HCT116 (cell line): ENCODE data around the gene C1orf21. TPM values are rescaled to one million over a fixed set of nuclear protein-coding genes. Genes with fewer than 3 reads are reported as not detected.

Source experiments
- ATAC-seq: fragments of 200-7000 bp; cut with Tn5 transposase; 2 replicates; pipeline ENCODE4 v1.9.1; 2020; ENCODE audit warnings: mild to moderate bottlenecking, moderate library complexity
- BruUV-seq: library from RNA; stranded (reverse); fragments of 400-500 nt; replicated peaks from 2 replicates; lab custom pipeline; 2021; lab: Mats Ljungman, UMichigan
- CTCF ChIA-PET: fragments of 300-600 bp; sonication (Branson Sonifier 250); formaldehyde crosslinking; loops from one replicate; lab custom pipeline; 2021; ENCODE audit warnings: antibody characterized with exemption; lab: Charles Lee
- POLR2A ChIA-PET: fragments of 300-600, 350-600 bp; sonication (Branson Sonifier 250); formaldehyde crosslinking; loops from one replicate; lab custom pipeline; 2021; ENCODE audit warnings: antibody characterized with exemption; lab: Charles Lee
- RAD21 ChIA-PET, 2 experiments: fragments of 300-600 bp; sonication (Branson Sonifier 250); formaldehyde crosslinking; loops; one replicate each; lab custom pipeline; 2023; ENCODE audit warnings: low total read pairs in 2 of 2; ENCODE audit not compliant: uncharacterized antibody in 2 of 2, unreplicated experiment in 2 of 2, low non-redundant PET in 1 of 2; lab: Charles Lee
- DNase-seq: peaks from one replicate; pipeline ENCODE4 v3.0.0-alpha.2; 2010; ENCODE audit warnings: low read depth, low spot score
- H2AFZ ChIP-seq: fragments of 200-600 bp; shearing (Covaris generic), sonication (generic); 2 replicates; pipeline ENCODE4 v1.6.1; 2017; ENCODE audit warnings: low read depth, mixed run types, mixed read lengths, antibody characterized with exemption, low read length; ENCODE audit not compliant: poor library complexity, severe bottlenecking
- H3K27ac ChIP-seq: 2 replicates; pipeline ENCODE4 v1.5.1; 2012; ENCODE audit warnings: low read depth, low read length
- H3K27me3 ChIP-seq: fragments of 200-600 bp; sonication (generic); 2 replicates; pipeline ENCODE4 v1.6.1; 2016; ENCODE audit warnings: mixed run types, low read length, mixed read lengths; ENCODE audit not compliant: insufficient read depth
- H3K36me3 ChIP-seq, 2 experiments: fragments of 200-500 bp in 1 of 2; fragments of 200-600 bp in 1 of 2; sonication (Bioruptor generic) in 1 of 2; sonication (generic) in 1 of 2; 2 replicates each; pipeline versions ENCODE4 v1.5.1 to v1.6.1; 2014 to 2016; ENCODE audit warnings: low read length in 2 of 2, inconsistent platforms in 1 of 2, mixed read lengths in 1 of 2, mixed run types in 1 of 2; ENCODE audit not compliant: insufficient read depth in 2 of 2, control insufficient read depth in 1 of 2
- H3K4me1 ChIP-seq, 2 experiments: fragments of 200-600 bp in 1 of 2; sonication (generic) in 1 of 2; 2 replicates each; pipeline versions ENCODE4 v1.5.1 to v1.6.1; 2012 to 2017; ENCODE audit warnings: low read length in 2 of 2, inconsistent platforms in 1 of 2, mild to moderate bottlenecking in 1 of 2, mixed read lengths in 1 of 2, mixed run types in 1 of 2, moderate library complexity in 1 of 2; ENCODE audit not compliant: insufficient read depth in 2 of 2, control insufficient read depth in 1 of 2
- H3K4me2 ChIP-seq: fragments of 200-600 bp; sonication (generic); 2 replicates; pipeline ENCODE4 v1.6.1; 2017; ENCODE audit warnings: mixed run types, low read length, mixed read lengths
- H3K4me3 ChIP-seq, 2 experiments: fragments of 200-600 bp in 1 of 2; sonication (generic) in 1 of 2; replicated peaks in 1 of 2; 2 replicates each; pipeline ENCODE4 v1.5.1; 2011 to 2016; ENCODE audit warnings: low read length in 2 of 2, control low read depth in 1 of 2, low read depth in 1 of 2, mild to moderate bottlenecking in 1 of 2, mixed read lengths in 1 of 2, mixed run types in 1 of 2
- H3K79me2 ChIP-seq: fragments of 200-600 bp; sonication (generic); 2 replicates; pipeline ENCODE4 v1.6.1; 2017; ENCODE audit warnings: mild to moderate bottlenecking, mixed run types, low read length, moderate library complexity, mixed read lengths; ENCODE audit not compliant: insufficient read depth
- H3K9ac ChIP-seq: fragments of 200-600 bp; sonication (generic); 2 replicates; pipeline ENCODE4 v1.6.1; 2016; ENCODE audit warnings: low read length, mixed read lengths
- H3K9me2 ChIP-seq: fragments of 200-600 bp; sonication (generic), shearing (Covaris generic); 2 replicates; pipeline ENCODE4 v1.6.1; 2017; ENCODE audit warnings: mixed run types, mild to moderate bottlenecking, moderate library complexity; ENCODE audit not compliant: insufficient read depth
- H3K9me3 ChIP-seq, 2 experiments: fragments of 200-500 bp in 1 of 2; fragments of 200-600 bp in 1 of 2; sonication (Bioruptor generic) in 1 of 2; sonication (generic) in 1 of 2; 2 replicates each; pipeline ENCODE4 v1.6.1; 2014 to 2017; ENCODE audit warnings: low read length in 2 of 2, mixed read lengths in 2 of 2, inconsistent platforms in 1 of 2, low read depth in 1 of 2, mild to moderate bottlenecking in 1 of 2, mixed run types in 1 of 2, moderate library complexity in 1 of 2; ENCODE audit not compliant: control insufficient read depth in 1 of 2, insufficient read depth in 1 of 2
- H4K20me1 ChIP-seq: fragments of 200-600 bp; sonication (generic), shearing (Covaris generic); 2 replicates; pipeline ENCODE4 v1.6.1; 2017; ENCODE audit warnings: mixed run types, mild to moderate bottlenecking, moderate library complexity; ENCODE audit not compliant: insufficient read depth
- CBX3 ChIP-seq: IDR thresholded peaks from 2 replicates; pipeline ENCODE4 v1.6.1; 2012; ENCODE audit warnings: low read depth
- CEBPB ChIP-seq: IDR thresholded peaks from 2 replicates; pipeline ENCODE4 v1.6.1; 2012; ENCODE audit warnings: low read depth
- CTCF ChIP-seq, 3 experiments: fragments of 200-600 bp in 1 of 3; sonication (generic) in 1 of 3; IDR thresholded peaks in 2 of 3; conservative IDR thresholded peaks in 1 of 3; 2 replicates each; pipeline ENCODE4 v1.5.1; 2012 to 2017; ENCODE audit warnings: low read depth in 2 of 3, low read length in 2 of 3, antibody characterized with exemption in 1 of 3, borderline replicate concordance in 1 of 3, control low read depth in 1 of 3, mild to moderate bottlenecking in 1 of 3, mixed read lengths in 1 of 3, mixed run types in 1 of 3, moderate library complexity in 1 of 3; ENCODE audit not compliant: insufficient read depth in 1 of 3
- EGR1 ChIP-seq: IDR thresholded peaks from 2 replicates; pipeline ENCODE4 v1.6.1; 2012; ENCODE audit warnings: low read depth
- ELF1 ChIP-seq: IDR thresholded peaks from 2 replicates; pipeline ENCODE4 v1.6.1; 2012; ENCODE audit warnings: low read depth, borderline replicate concordance
- EZH2 ChIP-seq: fragments of 200-600 bp; sonication (generic); IDR thresholded peaks from 2 replicates; pipeline ENCODE4 v1.6.1; 2017; ENCODE audit warnings: antibody characterized with exemption, mixed run types
- EZH2phosphoT487 ChIP-seq: fragments of 200-600 bp; IDR thresholded peaks from 2 replicates; pipeline ENCODE4 v1.6.1; 2018; ENCODE audit warnings: antibody characterized with exemption, borderline replicate concordance
- FOSL1 ChIP-seq: IDR thresholded peaks from 2 replicates; pipeline ENCODE4 v1.6.1; 2012; ENCODE audit warnings: low read depth
- POLR2A ChIP-seq: IDR thresholded peaks from 2 replicates; pipeline ENCODE4 v1.7.0; 2011; ENCODE audit warnings: borderline replicate concordance; ENCODE audit not compliant: insufficient read depth, insufficient read length; ENCODE audit errors: extremely low read depth
- POLR2AphosphoS5 ChIP-seq: IDR thresholded peaks from 2 replicates; pipeline ENCODE4 v1.6.1; 2011; ENCODE audit warnings: mild to moderate bottlenecking, low read depth, low read length, moderate library complexity
- RAD21 ChIP-seq: IDR thresholded peaks from 2 replicates; pipeline ENCODE4 v1.6.1; 2012; ENCODE audit warnings: low read depth, mild to moderate bottlenecking
- SIN3A ChIP-seq: IDR thresholded peaks from 2 replicates; pipeline ENCODE4 v1.6.1; 2012; ENCODE audit warnings: low read depth
- SP1 ChIP-seq: IDR thresholded peaks from 2 replicates; pipeline ENCODE4 v1.6.1; 2012; ENCODE audit warnings: low read depth
- SRF ChIP-seq: IDR thresholded peaks from 2 replicates; pipeline ENCODE4 v1.6.1; 2012; ENCODE audit warnings: low read depth
- TCF7L2 ChIP-seq: IDR thresholded peaks from 2 replicates; pipeline ENCODE4 v1.7.0; 2011; ENCODE audit warnings: borderline replicate concordance, inconsistent platforms; ENCODE audit not compliant: insufficient read depth, insufficient read length; ENCODE audit errors: extremely low read depth
- YY1 ChIP-seq: IDR thresholded peaks from 2 replicates; pipeline ENCODE4 v1.6.1; 2011; ENCODE audit warnings: low read length, low read depth, moderate library complexity, mild to moderate bottlenecking; ENCODE audit not compliant: insufficient replicate concordance; ENCODE audit errors: extremely low read depth
- ZBTB33 ChIP-seq: IDR thresholded peaks from 2 replicates; pipeline ENCODE4 v1.6.1; 2011; ENCODE audit warnings: mild to moderate bottlenecking, low read length, moderate library complexity; ENCODE audit not compliant: insufficient replicate concordance; ENCODE audit errors: extremely low read depth
- ZFX ChIP-seq: fragments of 450-650 bp; IDR thresholded peaks from 2 replicates; pipeline ENCODE4 v1.6.1; 2017
- ZNF274 ChIP-seq: fragments of 200-500 bp; sonication (Bioruptor generic); IDR thresholded peaks from 2 replicates; pipeline ENCODE4 v1.6.1; 2014; ENCODE audit warnings: mild to moderate bottlenecking, low read depth, low read length, inconsistent platforms
- intact Hi-C: fragments of 100-400 bp; cut with micrococcal nuclease; formaldehyde crosslinking; loops from 2 replicates; pipeline ENCODE4 v1.10.0; 2022
- total RNA-seq: library from RNA; stranded (reverse); gene quantifications from one replicate; pipeline ENCODE4 v1.2.1, GENCODE V29; 2021; ENCODE audit not compliant: unreplicated experiment
- TF ChIP-seq, protein P1 (sequence below): IDR thresholded peaks from 2 replicates; pipeline ENCODE4 v1.6.1; 2012

C1orf21 gene
- total RNA-seq, 1 experiment from 2014 or later = 8.9 TPM

DNA sequence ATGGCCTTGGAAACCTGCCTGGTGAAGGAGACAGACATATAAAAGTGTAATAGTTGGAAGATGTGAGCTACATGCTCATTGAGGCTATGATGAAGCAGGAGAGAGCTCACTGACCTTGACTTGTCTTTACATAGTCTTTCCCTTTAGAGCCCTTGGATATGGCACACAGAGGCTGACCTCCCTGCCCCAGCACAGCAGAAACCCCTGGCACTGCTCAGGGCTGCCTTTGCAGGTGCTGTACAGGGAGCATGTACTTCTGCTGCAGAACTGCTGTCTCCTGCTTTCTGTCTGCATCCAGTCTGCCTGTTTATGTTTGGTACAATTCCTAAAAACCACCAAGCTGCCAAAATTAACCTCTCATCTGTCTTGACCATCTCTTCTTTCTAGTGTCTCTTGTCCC lies 80.5 kb downstream of the C1orf21 start:
- Histone ChIP-seq H3K9ac (no peak overlapping the region), H3K36me3 (no peaks in the 10 kb centered on the region), H4K20me1 (no peaks in the 10 kb centered on the region), H3K4me2 (no peak overlapping the region), H3K27ac (no peak overlapping the region), H3K79me2 (no peaks in the 10 kb centered on the region), H3K4me1 (no peaks in the 10 kb centered on the region), H3K9me2 (no peaks in the 10 kb centered on the region), H2AFZ (no peak overlapping the region), H3K27me3 (no peaks in the 10 kb centered on the region), H3K4me3 (no peak overlapping the region), H3K9me3 (no peaks in the 10 kb centered on the region)
- no peak for TF ChIP-seq EZH2phosphoT487
- no peak for TF ChIP-seq SP1
- TF ChIP-seq RAD21 = no peak
- TF ChIP-seq POLR2A = no peak
- no peak for TF ChIP-seq YY1
- TF ChIP-seq EZH2 = no peak
- TF ChIP-seq CEBPB = no peak
- no peak for TF ChIP-seq SIN3A
- TF ChIP-seq POLR2AphosphoS5 = no peak
- no peak for TF ChIP-seq ELF1
- no peak for TF ChIP-seq CTCF (IDR thresholded peaks at IDR 0.05 in 2 of 3, conservative IDR thresholded peaks at IDR 0.05 in 1 of 3; ENCODE audit: borderline replicate concordance in 1 of 3, insufficient read depth in 1 of 3, low read depth in 2 of 3, low read length in 2 of 3)
- no peak for TF ChIP-seq SRF
- TF ChIP-seq ZBTB33 = no peak
- TF ChIP-seq, protein P1, sequence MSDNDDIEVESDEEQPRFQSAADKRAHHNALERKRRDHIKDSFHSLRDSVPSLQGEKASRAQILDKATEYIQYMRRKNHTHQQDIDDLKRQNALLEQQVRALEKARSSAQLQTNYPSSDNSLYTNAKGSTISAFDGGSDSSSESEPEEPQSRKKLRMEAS = no peak
- TF ChIP-seq EGR1 = no peak
- no peak for TF ChIP-seq CBX3
- no peak for TF ChIP-seq TCF7L2
- no peak for TF ChIP-seq FOSL1
- no peak for TF ChIP-seq ZNF274
- no peak for TF ChIP-seq ZFX
- POLR2A ChIA-PET = no interaction called here
- CTCF ChIA-PET = no interaction called here
- BruUV-seq = no TSS peak
- intact Hi-C loops = no loop called here
- ATAC-seq = no peak
- no peak for DNase-seq
- RAD21 ChIA-PET = no interaction called here
